GM12864 (cell line): Measurements from ENCODE around the gene DRD5.

Source experiments
- DNase-seq: peaks from one replicate; pipeline ENCODE4 v3.0.0-alpha.2; 2011; ENCODE audit warnings: low read depth
- H3K4me3 ChIP-seq: 2 replicates; pipeline ENCODE4 v1.5.1; 2011; ENCODE audit warnings: mild to moderate bottlenecking, low read depth, low read length, control low read depth
- CTCF ChIP-seq: IDR thresholded peaks from 2 replicates; pipeline ENCODE4 v1.5.1; 2011; ENCODE audit warnings: low read depth, mild to moderate bottlenecking, moderate library complexity, low read length, control low read depth, inconsistent platforms; ENCODE audit errors: missing control alignments

DRD5 gene

GRCh38 chr4:9825049-9825448, 43.6 kb downstream of the DRD5 start:
- no peak for DNase-seq
- TF ChIP-seq CTCF = no peak
- no peak overlapping the region for H3K4me3 ChIP-seq

DNA sequence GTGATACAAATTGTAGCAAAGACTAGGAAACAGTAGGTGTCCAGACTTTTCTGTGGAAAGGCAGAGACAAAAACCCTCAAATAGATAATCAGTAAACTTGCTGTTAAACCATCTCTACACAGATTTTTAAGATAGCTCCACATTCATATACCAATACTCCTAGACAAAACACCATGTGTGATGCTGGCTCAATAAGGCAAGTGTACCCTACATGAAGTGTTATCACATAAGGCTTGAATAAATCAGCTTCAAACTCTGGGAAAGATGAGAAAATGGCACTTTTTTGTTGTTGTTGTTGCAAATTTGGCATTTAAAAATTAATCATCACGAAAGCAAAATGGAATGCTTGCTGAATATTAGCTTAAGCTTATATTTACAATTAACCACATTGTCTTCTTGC, 45.1 kb downstream of the DRD5 start:
- TF ChIP-seq CTCF = no peak
- H3K4me3 ChIP-seq = no peak overlapping the region
- no peak for DNase-seq

DNA sequence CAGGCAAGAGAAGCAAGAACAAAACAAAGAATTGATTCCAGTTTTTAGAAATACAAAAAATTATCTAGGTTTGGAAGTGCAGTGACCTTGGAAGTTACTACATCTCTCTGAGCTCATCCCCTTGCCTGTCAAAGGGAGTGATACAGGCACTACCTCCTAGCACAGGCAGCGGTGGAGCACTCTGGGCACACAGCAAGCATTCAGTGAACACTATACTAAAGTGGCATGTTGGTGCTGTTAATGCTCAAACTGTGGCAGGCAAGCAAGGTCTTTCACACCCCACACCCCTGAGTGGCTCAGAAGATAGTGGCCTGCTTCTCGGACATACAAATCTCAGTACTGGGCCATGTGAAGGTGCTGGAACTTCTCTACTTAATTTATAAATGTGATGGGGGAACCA, 51.2 kb downstream of the DRD5 start:
- H3K4me3 ChIP-seq = no peak overlapping the region
- no peak for DNase-seq
- no peak for TF ChIP-seq CTCF

GRCh38 chr4:9833421-9833820, 52.0 kb downstream of the DRD5 start:
- TF ChIP-seq CTCF = no peak
- no peak for DNase-seq
- H3K4me3 ChIP-seq = no peak overlapping the region
